Effector CD8-positive, alpha-beta T cell (primary cell): ENCODE results near the gene STAG1.
"Not testable (repeated sequence)": the region's sequence is repeated elsewhere in the genome, so short reads cannot be mapped to it uniquely, and the experiment has no call there.

ENCODE experiments used
- DNase-seq: peaks from one replicate; lab custom pipeline; 2025; lab: John Stamatoyannopoulos, UW

Gene STAG1

DNA sequence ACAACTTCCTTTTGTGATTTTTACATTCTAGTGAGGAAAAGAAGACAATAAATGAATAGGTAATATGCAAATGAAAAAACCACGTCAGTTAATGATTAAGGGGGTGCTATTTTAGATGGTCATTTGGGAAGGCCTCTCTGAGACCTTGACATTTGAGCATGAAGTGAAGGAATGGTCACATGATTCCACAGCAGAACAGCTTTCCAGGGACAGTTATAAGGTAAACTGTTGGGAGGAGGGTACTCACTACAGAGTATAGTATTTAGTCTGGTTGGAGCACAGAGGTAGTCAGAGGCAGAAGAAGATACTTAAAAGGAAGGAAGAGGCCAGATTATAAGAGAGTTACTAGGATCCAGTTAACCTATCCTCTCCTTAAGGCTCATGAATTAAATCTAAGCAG is 246.5 kb downstream of the STAG1 start:
- DNase-seq, result no peak

DNA sequence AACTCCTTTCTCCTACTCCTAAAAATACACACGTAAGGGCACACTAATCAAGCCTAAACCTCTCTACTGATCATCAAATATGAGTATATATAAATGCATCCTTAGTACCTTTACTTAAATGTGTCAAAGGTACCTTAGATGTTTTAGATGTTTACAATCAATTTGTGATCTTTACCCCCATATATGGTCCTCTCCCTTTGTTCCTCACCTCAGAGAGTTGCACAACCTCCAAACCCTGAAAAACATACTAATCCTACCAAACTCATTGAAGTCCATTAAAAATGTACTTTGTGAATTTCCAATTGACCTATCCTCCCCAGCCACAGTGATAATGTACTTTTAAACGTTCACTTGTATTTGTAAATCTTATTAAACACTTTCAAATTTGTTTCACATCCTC is 249.1 kb downstream of the STAG1 start:
- DNase-seq, result no peak

DNA sequence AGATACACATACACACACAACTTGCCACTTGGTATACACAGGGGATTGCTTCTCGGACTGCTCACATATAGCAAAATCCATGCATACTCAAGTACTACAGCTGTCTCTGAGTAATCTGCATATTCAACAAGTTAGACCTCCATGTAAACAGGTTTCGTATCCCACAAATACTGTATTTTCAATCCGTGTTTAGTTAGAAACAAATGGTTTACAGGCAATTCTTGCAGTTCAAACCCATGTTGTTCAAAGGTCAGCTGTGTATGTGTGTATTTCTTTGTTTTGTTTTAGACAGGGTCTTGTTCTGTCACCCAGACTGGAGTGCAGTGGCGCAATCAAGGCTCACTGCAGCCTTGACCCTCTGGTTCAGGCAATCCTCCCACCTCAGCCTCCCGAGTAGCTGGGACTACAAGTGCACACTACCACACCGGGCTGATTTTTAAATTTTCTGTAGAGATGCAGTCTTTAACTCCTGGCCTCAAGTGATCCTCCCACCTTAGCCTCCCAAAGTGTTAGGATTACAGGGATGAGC is 253.2 kb downstream of the STAG1 start:
- DNase-seq, result no peak

DNA sequence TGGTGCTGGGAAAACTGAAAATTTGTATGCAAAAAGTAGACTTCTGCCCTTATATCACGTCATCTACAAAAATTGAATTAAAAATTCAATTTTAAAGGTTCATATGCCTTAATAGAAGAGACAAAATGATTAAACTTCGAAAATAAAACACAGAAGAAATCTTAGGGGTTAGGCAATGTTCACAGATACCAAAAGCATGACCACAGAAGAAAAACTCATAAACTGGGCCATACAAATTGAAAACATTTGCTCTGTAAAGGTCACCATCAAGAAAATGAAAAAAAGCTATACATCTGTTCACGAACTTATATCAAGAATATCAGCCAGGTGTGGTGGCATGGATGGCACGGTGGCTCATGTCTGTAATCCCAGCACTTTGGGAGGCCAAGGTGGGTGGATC is 257.0 kb downstream of the STAG1 start:
- no peak for DNase-seq

DNA sequence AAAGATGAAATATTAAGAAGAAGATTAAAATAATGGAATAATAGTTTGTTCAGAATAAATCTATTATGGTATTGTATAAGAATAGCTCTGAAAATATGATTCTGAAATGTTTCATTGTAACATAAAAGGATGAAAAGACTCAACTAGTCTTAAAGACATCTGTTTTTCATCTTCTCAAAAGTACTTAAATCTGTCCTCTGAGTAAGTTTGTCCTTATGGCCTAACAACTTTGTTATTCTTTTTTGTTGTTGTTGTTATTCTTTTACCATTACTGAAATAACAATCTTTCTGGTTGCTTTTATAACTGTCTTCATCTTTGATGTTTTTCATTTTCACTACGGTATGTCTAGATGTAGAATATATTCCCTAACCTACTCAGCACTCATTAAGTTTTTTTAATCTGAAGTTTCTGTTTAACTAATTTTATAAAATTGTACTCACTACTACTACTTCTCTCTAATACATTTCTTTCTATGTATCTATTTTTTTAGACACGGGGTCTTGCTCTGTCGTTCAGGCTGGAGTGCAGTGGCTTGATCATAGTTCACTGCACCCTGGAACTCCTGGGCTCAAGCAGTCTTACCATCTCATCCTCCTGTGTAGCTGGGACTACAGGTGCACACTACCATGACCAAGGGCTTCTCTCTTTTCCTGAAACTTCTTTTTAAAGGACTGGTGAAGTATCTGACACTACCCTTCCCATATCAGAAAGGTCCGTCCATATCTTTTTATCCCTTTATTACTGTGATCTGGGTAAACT is 261.4 kb downstream of the STAG1 start:
- no peak for DNase-seq

DNA sequence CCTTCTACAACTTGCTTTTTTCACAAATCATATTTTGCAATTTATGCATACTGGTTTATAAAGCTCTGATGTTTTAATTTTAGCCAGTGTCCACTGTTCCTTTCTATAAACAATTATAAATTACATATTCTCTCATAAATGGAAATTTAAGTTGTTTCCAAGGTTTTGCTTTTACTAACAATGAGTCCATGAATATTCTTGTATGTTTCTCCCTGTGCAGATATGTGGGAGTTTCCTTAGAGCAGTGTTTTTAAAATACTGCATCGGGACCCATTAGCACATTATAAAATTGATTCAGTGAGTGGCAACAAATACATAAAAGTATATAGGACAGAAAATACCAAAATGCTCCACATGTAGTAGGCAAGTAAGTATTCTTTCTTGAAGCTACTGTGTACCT is 266.4 kb downstream of the STAG1 start:
- DNase-seq, result no peak

DNA sequence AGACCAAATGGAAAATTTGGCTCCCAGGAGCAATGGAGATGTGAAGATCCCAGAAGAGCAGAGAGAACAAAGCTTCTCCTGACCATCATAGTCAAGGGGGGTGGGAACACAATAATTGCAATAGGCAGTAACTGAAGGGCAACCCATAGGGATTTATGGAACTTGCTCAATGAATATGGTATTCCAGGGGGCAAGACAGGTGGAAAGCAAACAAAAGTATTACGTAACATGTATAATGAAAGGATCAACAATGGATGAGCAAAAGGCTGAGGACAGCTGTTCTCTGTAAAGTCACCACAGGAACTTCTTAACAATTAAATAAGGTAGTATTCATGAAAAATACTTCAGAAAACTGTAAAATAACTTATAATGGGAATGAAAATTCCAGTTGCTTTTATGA is 275.9 kb downstream of the STAG1 start:
- no peak for DNase-seq

DNA sequence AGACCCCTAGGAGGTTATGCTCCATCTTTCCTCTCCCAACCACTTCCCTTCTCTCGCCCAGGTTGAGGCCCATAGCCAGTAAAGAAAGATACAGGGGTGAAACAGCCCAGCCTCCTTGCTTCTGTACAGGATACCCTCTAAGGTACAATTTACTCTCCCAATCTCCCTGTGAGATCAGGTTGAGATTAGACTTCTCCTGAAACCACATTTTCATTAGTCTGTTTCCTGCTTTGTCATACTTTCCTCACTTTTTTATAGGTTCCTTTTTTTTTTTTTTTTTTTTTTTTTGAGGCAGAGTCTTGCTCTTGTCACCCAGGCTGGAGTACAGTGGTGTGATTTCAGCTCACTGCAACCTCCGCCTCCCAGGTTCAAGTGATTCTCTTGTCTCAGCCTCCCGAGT is 277.3 kb downstream of the STAG1 start:
- not testable (repeated sequence) for DNase-seq

DNA sequence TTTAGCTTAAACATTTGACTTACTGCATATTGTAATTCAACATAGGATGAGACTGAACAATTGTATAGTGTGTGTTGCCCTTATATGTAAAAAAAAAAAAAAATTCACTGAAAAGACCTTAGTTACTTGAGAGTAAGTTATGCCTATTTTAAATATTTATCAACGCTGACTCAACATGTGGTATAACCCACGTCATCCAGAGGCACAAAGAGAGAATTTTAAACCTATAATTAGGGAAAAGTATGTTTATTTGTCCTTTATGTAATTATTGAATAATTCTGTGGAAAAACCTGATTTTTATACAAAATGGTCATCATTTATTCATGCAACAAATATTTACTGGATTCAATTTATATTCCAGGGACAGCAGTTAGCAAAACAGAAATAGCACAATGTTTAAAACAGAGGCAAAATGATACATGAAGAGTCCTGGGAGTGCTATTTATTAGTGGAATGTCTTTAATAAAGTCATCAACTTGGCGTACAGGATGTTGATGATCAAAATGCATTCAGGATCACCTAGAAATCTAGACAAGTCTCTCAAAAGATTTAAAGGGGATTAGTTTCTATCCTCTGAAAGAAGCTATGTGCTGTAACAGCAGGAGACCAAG is 278.4 kb downstream of the STAG1 start:
- no peak for DNase-seq

DNA sequence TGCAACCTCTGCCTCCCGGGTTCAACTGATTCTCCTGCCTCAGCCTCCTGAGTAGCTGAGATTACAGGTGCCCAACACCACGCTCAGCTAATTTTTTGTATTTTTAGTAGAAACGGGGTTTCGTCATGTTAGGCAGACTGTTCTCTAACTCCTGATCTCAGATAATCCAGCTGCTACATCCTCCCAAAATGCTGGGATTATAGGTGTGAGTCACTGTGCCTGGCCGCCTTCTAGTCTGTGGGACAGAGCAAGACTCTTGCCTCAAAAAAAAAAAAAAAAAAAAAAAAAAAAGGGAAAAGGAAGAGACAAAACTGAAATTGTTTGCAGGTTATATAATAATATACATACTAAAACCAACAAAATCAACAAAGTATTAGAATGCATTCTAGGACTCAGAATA is 286.9 kb downstream of the STAG1 start:
- DNase-seq, result no peak

DNA sequence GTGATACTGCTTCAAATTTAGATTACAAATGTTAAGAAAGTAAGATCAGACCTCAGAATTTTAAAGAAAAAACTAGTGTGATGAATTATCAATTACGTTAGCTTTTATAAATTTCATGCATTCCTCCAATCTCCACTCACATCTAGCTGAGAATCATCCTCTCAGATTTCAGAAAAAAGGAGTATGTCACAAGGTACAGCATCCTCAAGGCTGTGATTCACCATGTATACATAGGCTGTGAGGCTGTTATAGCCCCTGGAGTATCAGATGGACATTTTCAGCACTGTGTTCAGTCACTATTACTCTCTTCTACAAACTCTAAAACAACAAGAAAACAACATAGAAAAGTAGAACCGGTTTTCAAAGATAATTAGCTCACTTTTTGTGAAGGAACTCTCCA is 287.7 kb downstream of the STAG1 start:
- no peak for DNase-seq

DNA sequence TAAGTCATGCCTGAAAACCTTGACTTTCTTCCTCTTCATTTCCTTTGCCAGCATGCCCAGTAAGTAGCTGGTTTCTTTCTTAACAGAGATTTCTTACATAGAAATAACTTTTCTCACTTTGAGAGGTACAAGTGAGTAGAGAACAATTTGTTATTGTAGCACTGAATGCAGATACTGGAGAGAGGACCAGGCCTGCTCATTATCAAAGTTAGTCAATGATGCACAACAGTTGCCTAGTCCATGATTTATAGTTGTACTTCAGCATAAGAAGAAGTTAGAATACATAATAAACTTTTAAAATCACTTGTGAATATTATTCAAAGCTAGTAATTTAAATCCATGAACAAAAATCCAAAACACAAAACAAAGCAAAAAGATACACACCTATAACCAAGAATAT is 289.0 kb downstream of the STAG1 start:
- DNase-seq, result no peak

DNA sequence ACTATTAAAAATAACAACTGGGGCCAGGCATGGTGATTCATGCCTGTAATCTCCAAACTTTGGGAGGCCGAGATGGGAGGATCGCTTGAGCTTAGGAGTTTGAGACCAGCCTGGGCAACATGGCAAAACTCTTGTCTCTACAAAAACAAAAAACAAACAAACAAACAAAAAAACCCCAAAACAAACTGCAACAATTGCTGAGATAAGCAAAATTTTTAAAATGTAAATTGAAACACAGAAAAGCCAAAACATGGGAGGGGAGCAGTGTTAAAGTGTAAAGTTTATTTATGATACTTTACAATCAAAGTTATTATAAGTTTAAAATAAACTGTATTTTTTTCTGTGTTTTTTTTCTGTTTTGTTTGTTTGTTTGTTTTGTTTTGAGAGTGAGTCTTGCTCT is 294.4 kb downstream of the STAG1 start:
- DNase-seq, result no peak

DNA sequence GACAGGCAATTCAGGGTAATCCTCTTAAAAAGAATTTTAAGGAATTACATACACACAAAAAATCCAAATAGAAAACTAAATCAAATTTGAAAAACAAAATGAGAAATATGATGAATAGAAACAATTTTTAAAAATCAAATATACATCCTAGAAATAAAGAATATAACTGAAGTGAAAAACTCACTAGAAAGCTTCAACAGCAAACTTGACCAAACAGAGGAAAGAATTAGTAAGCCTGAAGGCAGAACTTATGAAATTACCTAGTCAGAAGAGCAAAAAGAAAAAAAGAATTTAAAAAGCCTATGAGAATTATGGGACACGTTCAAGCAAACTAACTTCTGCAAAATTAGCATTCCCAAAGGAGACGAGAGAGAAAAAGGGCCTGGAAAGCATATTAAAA is 296.0 kb downstream of the STAG1 start:
- DNase-seq, result no peak

DNA sequence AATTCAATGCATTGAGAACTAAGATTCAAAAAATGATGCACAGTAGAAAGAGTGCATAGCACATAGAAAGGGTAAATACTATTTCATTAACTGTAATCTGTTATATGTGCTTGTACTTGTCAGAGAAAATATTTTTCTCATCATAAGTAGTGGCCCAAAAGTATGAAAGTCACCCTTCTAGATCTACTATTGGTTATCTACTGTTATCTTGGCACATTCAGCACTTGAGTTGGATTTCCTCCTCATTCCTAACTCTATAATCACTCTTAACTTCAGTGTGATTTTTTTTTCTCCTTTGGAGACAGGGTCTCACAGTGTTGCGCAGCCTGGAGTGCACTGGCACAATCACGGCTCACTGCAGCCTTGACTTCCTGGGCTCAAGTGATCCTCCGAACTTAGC is 307.6 kb downstream of the STAG1 start:
- no peak for DNase-seq

DNA sequence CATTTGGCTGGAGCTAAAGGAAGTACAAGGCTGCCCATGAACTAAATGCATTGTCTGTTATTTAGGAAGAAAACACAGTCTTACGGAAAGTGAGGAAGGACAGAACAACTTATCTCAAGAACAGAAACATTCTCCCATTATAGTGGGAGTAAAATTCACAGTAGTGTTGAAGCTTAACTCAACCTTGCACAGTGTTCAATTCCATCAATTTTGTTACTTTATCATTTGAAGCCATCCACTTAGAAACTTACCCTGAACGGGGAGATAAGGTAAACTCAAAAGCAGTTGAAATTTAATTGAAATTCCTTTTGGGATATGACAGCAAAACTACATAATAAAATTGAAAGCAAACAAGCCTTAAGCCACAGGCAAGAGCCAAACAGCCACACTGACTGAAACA is 315.1 kb downstream of the STAG1 start:
- DNase-seq, result no peak

DNA sequence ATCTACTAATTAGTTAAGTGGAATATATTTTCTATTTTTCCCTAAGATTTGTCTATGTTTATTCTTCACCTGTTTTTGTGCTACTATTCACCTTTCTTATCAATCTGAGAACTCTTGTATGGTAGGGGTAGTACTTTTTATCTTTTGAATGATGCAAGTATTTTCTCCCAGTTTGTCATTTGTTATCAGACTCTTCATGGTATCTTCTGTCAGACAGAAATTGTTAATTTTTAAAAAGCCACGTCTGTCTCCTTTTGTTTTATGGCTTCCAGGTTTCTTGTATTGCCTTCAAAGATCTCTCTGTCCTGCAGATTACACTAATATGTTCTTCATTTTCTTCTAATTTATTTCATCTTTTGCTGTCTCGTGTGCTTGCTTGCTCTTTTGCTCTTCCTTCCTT is 317.7 kb downstream of the STAG1 start:
- DNase-seq, result no peak

DNA sequence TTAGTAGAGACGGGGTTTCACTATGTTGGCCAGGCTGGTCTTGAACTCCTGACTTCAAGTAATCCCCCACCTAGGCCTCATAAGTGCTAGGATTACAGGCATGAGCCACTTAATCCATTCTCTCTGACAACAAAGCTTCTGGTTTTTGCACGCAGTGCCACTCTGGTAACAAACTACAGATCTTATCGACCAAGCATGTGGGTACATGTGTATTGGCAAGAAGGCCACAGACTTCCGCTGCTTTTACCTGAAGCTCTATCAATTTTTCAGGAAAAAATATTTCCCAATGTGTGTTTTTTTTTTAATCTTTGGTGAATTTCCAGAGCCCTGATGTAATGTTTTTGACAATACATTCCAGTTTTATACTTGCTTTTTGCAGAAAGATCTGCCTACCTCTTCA is 319.5 kb downstream of the STAG1 start:
- no peak for DNase-seq

DNA sequence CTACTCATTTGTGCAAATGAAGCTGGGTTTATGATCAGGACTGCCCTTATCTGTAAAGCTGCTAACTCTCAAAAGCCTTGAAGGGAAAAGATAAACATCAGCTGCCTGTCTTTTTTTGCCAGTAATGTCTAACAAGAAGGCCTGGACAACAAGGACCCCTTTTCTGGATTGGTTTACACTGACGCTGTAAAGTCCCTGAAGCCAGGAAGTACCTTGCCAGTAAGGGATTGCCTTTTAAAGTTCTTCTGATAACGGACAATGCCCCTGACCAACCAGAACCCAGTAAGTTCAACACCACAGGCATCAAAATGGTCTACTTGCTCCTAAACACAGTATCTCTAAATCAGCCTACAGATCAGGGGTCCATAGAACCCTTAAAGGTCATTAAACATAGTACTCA is 324.0 kb downstream of the STAG1 start:
- no peak for DNase-seq

DNA sequence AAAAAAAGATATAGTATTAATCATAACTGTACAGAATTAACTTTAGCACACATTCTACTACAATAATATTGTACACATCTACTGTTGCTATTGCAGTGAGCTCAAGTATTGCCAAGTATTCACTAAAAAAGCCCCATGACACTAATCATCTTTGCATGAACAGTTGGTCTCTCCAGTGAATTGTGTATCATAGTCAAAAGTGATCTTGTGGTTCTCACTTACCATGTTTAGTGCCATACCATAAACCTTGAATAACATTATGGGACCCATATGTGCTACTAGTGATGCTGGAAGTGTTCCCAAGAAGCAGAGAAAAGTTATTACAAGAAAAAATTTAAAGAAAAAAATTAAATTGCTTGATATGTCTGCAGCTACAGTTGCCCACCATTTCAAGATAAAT is 324.9 kb downstream of the STAG1 start:
- DNase-seq, result no peak

DNA sequence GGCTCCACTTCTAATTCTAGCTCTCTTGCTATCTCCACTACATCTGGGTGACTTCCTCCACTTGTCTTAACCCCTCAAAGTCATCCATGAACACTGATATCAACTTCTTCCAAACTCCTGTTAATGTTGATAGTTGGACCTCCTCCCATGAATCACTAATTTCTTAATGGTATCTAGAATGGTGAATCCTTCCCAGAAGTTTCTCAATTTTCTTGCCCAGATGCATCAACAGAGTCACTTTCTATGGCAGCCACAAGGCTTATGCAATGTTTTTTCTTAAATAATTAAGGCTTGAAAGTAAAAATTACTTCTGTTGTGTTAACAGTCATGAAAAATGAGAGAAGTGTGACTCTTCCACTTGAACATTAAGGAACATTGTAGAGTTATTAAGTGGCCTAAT is 337.7 kb downstream of the STAG1 start:
- DNase-seq, result no peak

DNA sequence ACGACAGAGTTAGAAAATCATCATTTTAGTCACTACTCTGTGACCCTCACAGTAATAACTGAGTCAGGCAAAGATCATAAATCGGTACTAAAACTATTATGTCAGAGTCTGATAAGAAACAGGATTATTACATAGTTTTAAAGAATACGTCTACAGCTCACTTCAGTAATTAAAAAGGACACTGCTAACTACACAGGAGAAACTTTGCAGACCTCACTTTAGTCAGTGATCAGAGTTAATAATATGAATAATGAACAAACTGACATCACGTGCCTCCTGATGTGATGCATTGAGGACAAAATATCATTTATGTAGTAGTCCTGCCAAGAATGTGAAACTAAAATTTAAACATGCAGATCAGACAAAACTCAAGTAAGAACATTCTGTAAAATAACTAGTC is 339.9 kb downstream of the STAG1 start:
- no peak for DNase-seq

DNA sequence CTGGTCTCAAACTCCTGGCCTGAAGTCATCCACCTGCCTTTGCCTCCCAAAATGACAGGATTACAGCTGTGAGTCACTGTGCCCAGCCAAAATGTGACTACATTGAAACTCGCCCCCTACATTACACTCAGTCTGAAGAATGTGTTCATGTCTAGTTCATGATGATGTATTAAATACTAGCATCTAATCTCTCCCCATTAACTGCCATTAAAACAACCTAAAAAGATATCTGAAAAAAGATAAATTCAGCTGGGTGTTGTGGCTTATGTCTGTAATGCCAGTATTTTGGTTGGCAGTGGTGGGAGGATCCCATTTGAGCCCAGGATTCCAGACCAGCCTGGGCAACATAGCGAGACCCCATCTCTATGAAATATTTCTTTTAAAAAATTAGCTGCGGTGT is 342.6 kb downstream of the STAG1 start:
- no peak for DNase-seq

DNA sequence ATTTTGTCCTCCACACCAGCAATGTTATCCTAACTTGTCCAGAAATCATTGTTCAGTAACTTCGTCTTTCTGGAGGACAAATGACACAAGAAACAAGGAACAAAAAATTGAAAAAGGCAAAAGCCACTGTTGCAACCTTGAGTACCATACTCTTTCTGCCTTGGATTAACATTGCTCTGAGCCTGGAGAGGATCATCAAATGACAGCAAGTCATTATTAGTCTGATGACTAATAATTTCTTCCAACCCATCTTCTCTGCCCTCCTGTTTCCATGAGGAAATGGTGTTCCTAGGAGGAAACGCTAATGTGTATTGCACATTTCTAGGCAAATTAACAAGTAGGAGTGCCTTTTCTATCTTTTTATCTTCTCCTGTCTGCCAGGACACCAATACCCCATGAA is 348.1 kb downstream of the STAG1 start:
- DNase-seq, result no peak
